MM.1S (cell line): Measurements from ENCODE around the gene CFD.

Source experiments
- DNase-seq: peaks from one replicate; pipeline ENCODE4 v3.0.0-alpha.2; 2015
- H2AFZ ChIP-seq: fragments of 300-600 bp; sonication (generic); 2 replicates; pipeline ENCODE4 v1.6.0; 2016; ENCODE audit warnings: antibody characterized with exemption, low read length
- H3F3A ChIP-seq: fragments of 300-600 bp; sonication (generic); 2 replicates; pipeline ENCODE4 v1.6.1; 2016; ENCODE audit warnings: mild to moderate bottlenecking, antibody characterized with exemption, low read length, moderate library complexity, mixed read lengths; ENCODE audit not compliant: insufficient read depth
- H3K27ac ChIP-seq: fragments of 300-600 bp; sonication (generic); 2 replicates; pipeline ENCODE4 v1.5.1; 2016; ENCODE audit warnings: mild to moderate bottlenecking, low read length
- H3K27me3 ChIP-seq: fragments of 300-600 bp; sonication (generic); replicated peaks from 2 replicates; pipeline ENCODE4 v1.6.0; 2016; ENCODE audit warnings: low read length; ENCODE audit not compliant: insufficient read depth
- H3K36me3 ChIP-seq: fragments of 300-600 bp; sonication (generic); replicated peaks from 2 replicates; pipeline ENCODE4 v1.6.1; 2016; ENCODE audit warnings: mild to moderate bottlenecking, low read length, mixed read lengths; ENCODE audit not compliant: insufficient read depth
- H3K4me1 ChIP-seq: fragments of 300-600 bp; sonication (generic); 2 replicates; pipeline ENCODE4 v1.6.1; 2016; ENCODE audit warnings: low read length, mixed read lengths
- H3K4me2 ChIP-seq: fragments of 300-600 bp; sonication (generic); 2 replicates; pipeline ENCODE4 v1.6.0; 2016; ENCODE audit warnings: low read depth, low read length
- H3K4me3 ChIP-seq: fragments of 300-600 bp; sonication (generic); 2 replicates; pipeline ENCODE4 v1.5.1; 2016; ENCODE audit warnings: low read length, mixed read lengths
- H3K79me2 ChIP-seq: fragments of 300-600 bp; sonication (generic); 2 replicates; pipeline ENCODE4 v1.6.1; 2016; ENCODE audit warnings: mixed run types, low read length, mixed read lengths
- H3K9ac ChIP-seq: fragments of 300-600 bp; sonication (generic); 2 replicates; pipeline ENCODE4 v1.6.1; 2016; ENCODE audit warnings: low read length, mixed read lengths
- H3K9me2 ChIP-seq: fragments of 300-600 bp; sonication (generic); replicated peaks from 2 replicates; pipeline ENCODE4 v1.6.1; 2016; ENCODE audit warnings: mild to moderate bottlenecking, low read length, mixed read lengths; ENCODE audit not compliant: insufficient read depth
- H3K9me3 ChIP-seq: fragments of 300-600 bp; sonication (generic); replicated peaks from 2 replicates; pipeline ENCODE4 v1.6.1; 2016; ENCODE audit warnings: mild to moderate bottlenecking, low read length, mixed read lengths; ENCODE audit not compliant: insufficient read depth
- H4K20me1 ChIP-seq: fragments of 300-600 bp; sonication (generic); 2 replicates; pipeline ENCODE4 v1.6.1; 2016; ENCODE audit warnings: mild to moderate bottlenecking, low read length, moderate library complexity, mixed read lengths; ENCODE audit not compliant: insufficient read depth
- CTCF ChIP-seq: fragments of 300-600 bp; sonication (generic); IDR thresholded peaks from 2 replicates; pipeline ENCODE4 v1.5.1; 2016; ENCODE audit warnings: antibody characterized with exemption, low read length, mixed read lengths
- EZH2 ChIP-seq: fragments of 300-600 bp; sonication (generic); optimal IDR thresholded peaks from 2 replicates; pipeline ENCODE3; 2017; ENCODE audit warnings: low read depth, mild to moderate bottlenecking, antibody characterized with exemption, low read length, mixed read lengths
- EZH2phosphoT487 ChIP-seq: fragments of 300-600 bp; sonication (generic); IDR thresholded peaks from 2 replicates; pipeline ENCODE4 v1.6.1; 2018; ENCODE audit warnings: antibody characterized with exemption, low read length

The CFD gene

GRCh38 chr19:858868-859843, at the start of gene CFD:
TSS of gene CFD (plus strand) at chr19:859664. CDS start at chr19:859690, 26 bp downstream.
- H3K9ac ChIP-seq = no peak within 1 kb of the TSS
- no peak for TF ChIP-seq EZH2phosphoT487
- no peak for TF ChIP-seq EZH2
- no peaks in the 10 kb centered on the region for H3K36me3 ChIP-seq
- peak within 1 kb of the TSS; percentile 82; the same call in 1 of the 2 replicates for H3K4me2 ChIP-seq
- no peak for DNase-seq
- no peak within 1 kb of the TSS for H2AFZ ChIP-seq
- H4K20me1 ChIP-seq = 0 out of 2 replicates have a peak, but pooled peaks cover 2% of the 10 kb centered on the region
- no peaks in the 10 kb centered on the region for H3K9me2 ChIP-seq
- H3K4me1 ChIP-seq = peaks cover 5% of the 10 kb centered on the region
- H3K9me3 ChIP-seq = no peaks in the 10 kb centered on the region
- no peak within 1 kb of the TSS for H3K27ac ChIP-seq
- 0 out of 2 replicates have a peak within 1 kb of the TSS, but pooled peaks have one; percentile 58 for H3K4me3 ChIP-seq
- H3F3A ChIP-seq = peaks cover 1% of the 10 kb centered on the region; the same call in 1 of the 2 replicates
- H3K79me2 ChIP-seq = no peaks in the 10 kb centered on the region
- H3K27me3 ChIP-seq = peaks cover 45% of the 10 kb centered on the region

GRCh38 chr19:810077-810855, 49.2 kb upstream of the CFD start:
- TF ChIP-seq EZH2phosphoT487 (no peak), CTCF (no peak), EZH2 (no peak)
- Histone ChIP-seq H3K4me2 (no peak overlapping the region), H3K27me3 (no peaks in the 10 kb centered on the region), H2AFZ (no peak overlapping the region), H3K27ac (no peak overlapping the region), H4K20me1 (peaks cover 10% of the 10 kb centered on the region), H3K79me2 (peaks cover 54% of the 10 kb centered on the region), H3F3A (peaks cover 23% of the 10 kb centered on the region), H3K4me3 (no peak overlapping the region), H3K9me2 (no peaks in the 10 kb centered on the region), H3K9me3 (no peaks in the 10 kb centered on the region), H3K9ac (no peak overlapping the region), H3K4me1 (no peaks in the 10 kb centered on the region), H3K36me3 (peaks cover 61% of the 10 kb centered on the region)
- DNase-seq = no peak

- peaks cover 46% of the 10 kb centered on the region for H3K79me2 ChIP-seq
- no peaks in the 10 kb centered on the region for H3K4me1 ChIP-seq
- H4K20me1 ChIP-seq = peaks cover 7% of the 10 kb centered on the region; the same call in 1 of the 2 replicates
These were observed 48.5 kb upstream of the CFD start for GRCh38 chr19:810883-811489.

More at GRCh38 chr19:810883-811489, 48.5 kb upstream of the CFD start:
- H3K4me3 ChIP-seq = no peak overlapping the region
- no peaks in the 10 kb centered on the region for H3K9me3 ChIP-seq
- DNase-seq = no peak
- no peak overlapping the region for H3K27ac ChIP-seq
- H3K4me2 ChIP-seq = no peak overlapping the region
- no peak overlapping the region for H2AFZ ChIP-seq
- H3K9me2 ChIP-seq = no peaks in the 10 kb centered on the region
- H3K9ac ChIP-seq = no peak overlapping the region
- no peaks in the 10 kb centered on the region for H3K27me3 ChIP-seq
- peaks cover 23% of the 10 kb centered on the region for H3F3A ChIP-seq
- H3K36me3 ChIP-seq = peaks cover 57% of the 10 kb centered on the region
- TF ChIP-seq CTCF (no peak), EZH2phosphoT487 (no peak), EZH2 (no peak)
